ENCODE data around the gene PDSS2.
A peak's percentile ranks its signal among the peaks of the same experiment; 100 is the strongest.

Gene PDSS2

GRCh38 chr6:107418118-107418517 is 41.2 kb downstream of the PDSS2 start:
- Histone ChIP-seq H3K9me3 (ENCODE audit: control extremely low read depth in 1 of 5, control insufficient read depth in 4 of 5, insufficient read depth in 2 of 5, low read depth in 1 of 5, low read length in 4 of 5) (no peaks in the 10 kb centered on the region), H3K27ac (ENCODE audit: insufficient read depth in 1 of 2, low read depth in 1 of 2, low read length in 2 of 2, poor library complexity in 1 of 2, severe bottlenecking in 2 of 2) (no peak overlapping the region), H3K4me3 (ENCODE audit: control insufficient read depth in 1 of 7, extremely low read depth in 1 of 7, insufficient read depth in 4 of 7, low read depth in 2 of 7, low read length in 6 of 7) (no peak overlapping the region), H3K36me3 (ENCODE audit: control insufficient read depth in 4 of 4, insufficient read depth in 4 of 4, low read length in 3 of 4) (no peaks in the 10 kb centered on the region), H3K4me1 (ENCODE audit: control extremely low read depth in 1 of 4, control insufficient read depth in 4 of 4, insufficient read depth in 4 of 4, low read length in 3 of 4) (no peaks in the 10 kb centered on the region), H3K27me3 (replicated peaks in 2 of 5; ENCODE audit: control insufficient read depth in 4 of 5, insufficient read depth in 5 of 5, low read length in 4 of 5) (no peaks in the 10 kb centered on the region)
- ChIA-PET CTCF (no interaction called here), POLR2A (no interaction called here)
- WGBS (ENCODE audit: insufficient coverage): no CpG with 5 or more reads among the region's 1 CpG
- peak in 2 of 3 donors; percentile 5 to 8 for DNase-seq

- CTCF ChIA-PET: interaction anchor here (0.8 to 0.9 kb wide), 2 partner anchors 12 to 17 kb away, joined by 3 read pairs; no protein-coding TSS in a partner anchor
- no peaks in the 10 kb centered on the region for H3K27me3 ChIP-seq (replicated peaks in 2 of 5; ENCODE audit: control insufficient read depth in 4 of 5, insufficient read depth in 5 of 5, low read length in 4 of 5)
- POLR2A ChIA-PET: no interaction called here
- H3K9me3 ChIP-seq (ENCODE audit: control extremely low read depth in 1 of 5, control insufficient read depth in 4 of 5, insufficient read depth in 2 of 5, low read depth in 1 of 5, low read length in 4 of 5): no peaks in the 10 kb centered on the region
- no peaks in the 10 kb centered on the region for H3K36me3 ChIP-seq (ENCODE audit: control insufficient read depth in 4 of 4, insufficient read depth in 4 of 4, low read length in 3 of 4)
- no peaks in the 10 kb centered on the region for H3K4me1 ChIP-seq (ENCODE audit: control extremely low read depth in 1 of 4, control insufficient read depth in 4 of 4, insufficient read depth in 4 of 4, low read length in 3 of 4)
- no peak for DNase-seq
- no peak overlapping the region for H3K27ac ChIP-seq (ENCODE audit: insufficient read depth in 1 of 2, low read depth in 1 of 2, low read length in 2 of 2, poor library complexity in 1 of 2, severe bottlenecking in 2 of 2)
- 100% methylated on average over 1 of the region's 4 CpGs for WGBS (ENCODE audit: insufficient coverage)
- H3K4me3 ChIP-seq (ENCODE audit: control insufficient read depth in 1 of 7, extremely low read depth in 1 of 7, insufficient read depth in 4 of 7, low read depth in 2 of 7, low read length in 6 of 7): no peak overlapping the region
Measured at GRCh38 chr6:107416145-107416544, 43.2 kb downstream of the PDSS2 start.

- CTCF ChIA-PET: no interaction called here
- POLR2A ChIA-PET: no interaction called here
- no peak for DNase-seq
Measured at GRCh38 chr6:107413966-107414645, 45.3 kb downstream of the PDSS2 start.

GRCh38 chr6:107411161-107411560 is 48.2 kb downstream of the PDSS2 start:
- no peak overlapping the region for H3K27ac ChIP-seq (ENCODE audit: insufficient read depth in 1 of 2, low read depth in 1 of 2, low read length in 2 of 2, poor library complexity in 1 of 2, severe bottlenecking in 2 of 2)
- H3K27me3 ChIP-seq (replicated peaks in 2 of 5; ENCODE audit: control insufficient read depth in 4 of 5, insufficient read depth in 5 of 5, low read length in 4 of 5): no peaks in the 10 kb centered on the region
- DNase-seq: no peak
- H3K4me1 ChIP-seq (ENCODE audit: control extremely low read depth in 1 of 4, control insufficient read depth in 4 of 4, insufficient read depth in 4 of 4, low read length in 3 of 4): no peaks in the 10 kb centered on the region
- POLR2A ChIA-PET: no interaction called here
- no CpG with 5 or more reads among the region's 3 CpGs for WGBS (ENCODE audit: insufficient coverage)
- no peak overlapping the region for H3K4me3 ChIP-seq (ENCODE audit: control insufficient read depth in 1 of 7, extremely low read depth in 1 of 7, insufficient read depth in 4 of 7, low read depth in 2 of 7, low read length in 6 of 7)
- peaks cover 0 to 3% (median 0%) of the 10 kb centered on the region in 5 experiments for H3K9me3 ChIP-seq (ENCODE audit: control extremely low read depth in 1 of 5, control insufficient read depth in 4 of 5, insufficient read depth in 2 of 5, low read depth in 1 of 5, low read length in 4 of 5)
- CTCF ChIA-PET: no interaction called here
- H3K36me3 ChIP-seq (ENCODE audit: control insufficient read depth in 4 of 4, insufficient read depth in 4 of 4, low read length in 3 of 4): no peaks in the 10 kb centered on the region

More at GRCh38 chr6:107413966-107414645, 45.3 kb downstream of the PDSS2 start:
- Histone ChIP-seq H3K9me3 (ENCODE audit: control extremely low read depth in 1 of 5, control insufficient read depth in 4 of 5, insufficient read depth in 2 of 5, low read depth in 1 of 5, low read length in 4 of 5) (no peaks in the 10 kb centered on the region), H3K4me3 (ENCODE audit: control insufficient read depth in 1 of 7, extremely low read depth in 1 of 7, insufficient read depth in 4 of 7, low read depth in 2 of 7, low read length in 6 of 7) (no peak overlapping the region), H3K27me3 (replicated peaks in 2 of 5; ENCODE audit: control insufficient read depth in 4 of 5, insufficient read depth in 5 of 5, low read length in 4 of 5) (no peaks in the 10 kb centered on the region), H3K27ac (ENCODE audit: insufficient read depth in 1 of 2, low read depth in 1 of 2, low read length in 2 of 2, poor library complexity in 1 of 2, severe bottlenecking in 2 of 2) (no peak overlapping the region), H3K4me1 (ENCODE audit: control extremely low read depth in 1 of 4, control insufficient read depth in 4 of 4, insufficient read depth in 4 of 4, low read length in 3 of 4) (no peaks in the 10 kb centered on the region), H3K36me3 (ENCODE audit: control insufficient read depth in 4 of 4, insufficient read depth in 4 of 4, low read length in 3 of 4) (no peaks in the 10 kb centered on the region)

GRCh38 chr6:107409942-107410341 is 49.4 kb downstream of the PDSS2 start:
- H3K36me3 ChIP-seq (ENCODE audit: control insufficient read depth in 4 of 4, insufficient read depth in 4 of 4, low read length in 3 of 4): no peaks in the 10 kb centered on the region
- no peaks in the 10 kb centered on the region for H3K27me3 ChIP-seq (replicated peaks in 2 of 5; ENCODE audit: control insufficient read depth in 4 of 5, insufficient read depth in 5 of 5, low read length in 4 of 5)
- no CpG with 5 or more reads among the region's 2 CpGs for WGBS (ENCODE audit: insufficient coverage)
- ChIA-PET POLR2A (no interaction called here), CTCF (no interaction called here)
- no peaks in the 10 kb centered on the region for H3K4me1 ChIP-seq (ENCODE audit: control extremely low read depth in 1 of 4, control insufficient read depth in 4 of 4, insufficient read depth in 4 of 4, low read length in 3 of 4)
- no peak overlapping the region for H3K4me3 ChIP-seq (ENCODE audit: control insufficient read depth in 1 of 7, extremely low read depth in 1 of 7, insufficient read depth in 4 of 7, low read depth in 2 of 7, low read length in 6 of 7)
- H3K9me3 ChIP-seq (ENCODE audit: control extremely low read depth in 1 of 5, control insufficient read depth in 4 of 5, insufficient read depth in 2 of 5, low read depth in 1 of 5, low read length in 4 of 5): peaks cover 0 to 10% (median 0%) of the 10 kb centered on the region in 5 experiments
- H3K27ac ChIP-seq (ENCODE audit: insufficient read depth in 1 of 2, low read depth in 1 of 2, low read length in 2 of 2, poor library complexity in 1 of 2, severe bottlenecking in 2 of 2): no peak overlapping the region
- DNase-seq: no peak

GRCh38 chr6:107408714-107409113 is 50.6 kb downstream of the PDSS2 start:
- Histone ChIP-seq H3K27me3 (replicated peaks in 2 of 5; ENCODE audit: control insufficient read depth in 4 of 5, insufficient read depth in 5 of 5, low read length in 4 of 5) (no peaks in the 10 kb centered on the region), H3K4me1 (ENCODE audit: control extremely low read depth in 1 of 4, control insufficient read depth in 4 of 4, insufficient read depth in 4 of 4, low read length in 3 of 4) (no peaks in the 10 kb centered on the region), H3K27ac (ENCODE audit: insufficient read depth in 1 of 2, low read depth in 1 of 2, low read length in 2 of 2, poor library complexity in 1 of 2, severe bottlenecking in 2 of 2) (no peak overlapping the region), H3K4me3 (ENCODE audit: control insufficient read depth in 1 of 7, extremely low read depth in 1 of 7, insufficient read depth in 4 of 7, low read depth in 2 of 7, low read length in 6 of 7) (no peak overlapping the region), H3K9me3 (ENCODE audit: control extremely low read depth in 1 of 5, control insufficient read depth in 4 of 5, insufficient read depth in 2 of 5, low read depth in 1 of 5, low read length in 4 of 5) (peaks cover 0 to 19% (median 6%) of the 10 kb centered on the region in 5 experiments), H3K36me3 (ENCODE audit: control insufficient read depth in 4 of 4, insufficient read depth in 4 of 4, low read length in 3 of 4) (peaks cover 0 to 3% (median 0%) of the 10 kb centered on the region in 4 experiments)
- ChIA-PET POLR2A (interaction anchor here (0.6 kb wide), 1 partner anchor 13 kb away, joined by 4 read pairs; no protein-coding TSS in a partner anchor), CTCF (no interaction called here)
- no peak for DNase-seq
- WGBS (ENCODE audit: insufficient coverage): 94% methylated on average over 2 of the region's 3 CpGs

- Histone ChIP-seq H3K27me3 (replicated peaks in 2 of 5; ENCODE audit: control insufficient read depth in 4 of 5, insufficient read depth in 5 of 5, low read length in 4 of 5) (no peaks in the 10 kb centered on the region), H3K36me3 (ENCODE audit: control insufficient read depth in 4 of 4, insufficient read depth in 4 of 4, low read length in 3 of 4) (peaks cover 0 to 20% (median 1%) of the 10 kb centered on the region in 4 experiments), H3K4me3 (ENCODE audit: control insufficient read depth in 1 of 7, extremely low read depth in 1 of 7, insufficient read depth in 4 of 7, low read depth in 2 of 7, low read length in 6 of 7) (no peak overlapping the region), H3K27ac (ENCODE audit: insufficient read depth in 1 of 2, low read depth in 1 of 2, low read length in 2 of 2, poor library complexity in 1 of 2, severe bottlenecking in 2 of 2) (no peak overlapping the region), H3K9me3 (ENCODE audit: control extremely low read depth in 1 of 5, control insufficient read depth in 4 of 5, insufficient read depth in 2 of 5, low read depth in 1 of 5, low read length in 4 of 5) (peaks cover 0 to 50% (median 20%) of the 10 kb centered on the region in 5 experiments), H3K4me1 (ENCODE audit: control extremely low read depth in 1 of 4, control insufficient read depth in 4 of 4, insufficient read depth in 4 of 4, low read length in 3 of 4) (no peaks in the 10 kb centered on the region)
- DNase-seq: peak in 2 of 3 donors; percentile 4 to 6
- CTCF ChIA-PET: no interaction called here
- WGBS (ENCODE audit: insufficient coverage): no CpG with 5 or more reads among the region's 3 CpGs
- POLR2A ChIA-PET: no interaction called here
Measured at GRCh38 chr6:107405002-107405401, 54.4 kb downstream of the PDSS2 start.

Measured in common myeloid progenitor, CD34-positive (primary cell).